Measurements from ENCODE around the gene NPC1L1.

Gene NPC1L1

GRCh38 chr7:44488955-44489354, 52.2 kb downstream of the NPC1L1 start:
- DNase-seq (ENCODE audit: insufficient read length, low spot score) (no peak), FAIRE-seq (no peak)
- TF ChIP-seq, protein P1, sequence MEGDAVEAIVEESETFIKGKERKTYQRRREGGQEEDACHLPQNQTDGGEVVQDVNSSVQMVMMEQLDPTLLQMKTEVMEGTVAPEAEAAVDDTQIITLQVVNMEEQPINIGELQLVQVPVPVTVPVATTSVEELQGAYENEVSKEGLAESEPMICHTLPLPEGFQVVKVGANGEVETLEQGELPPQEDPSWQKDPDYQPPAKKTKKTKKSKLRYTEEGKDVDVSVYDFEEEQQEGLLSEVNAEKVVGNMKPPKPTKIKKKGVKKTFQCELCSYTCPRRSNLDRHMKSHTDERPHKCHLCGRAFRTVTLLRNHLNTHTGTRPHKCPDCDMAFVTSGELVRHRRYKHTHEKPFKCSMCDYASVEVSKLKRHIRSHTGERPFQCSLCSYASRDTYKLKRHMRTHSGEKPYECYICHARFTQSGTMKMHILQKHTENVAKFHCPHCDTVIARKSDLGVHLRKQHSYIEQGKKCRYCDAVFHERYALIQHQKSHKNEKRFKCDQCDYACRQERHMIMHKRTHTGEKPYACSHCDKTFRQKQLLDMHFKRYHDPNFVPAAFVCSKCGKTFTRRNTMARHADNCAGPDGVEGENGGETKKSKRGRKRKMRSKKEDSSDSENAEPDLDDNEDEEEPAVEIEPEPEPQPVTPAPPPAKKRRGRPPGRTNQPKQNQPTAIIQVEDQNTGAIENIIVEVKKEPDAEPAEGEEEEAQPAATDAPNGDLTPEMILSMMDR (IDR thresholded peaks at IDR 0.05; ENCODE audit: insufficient read depth, missing control alignments) = no peak

DNA sequence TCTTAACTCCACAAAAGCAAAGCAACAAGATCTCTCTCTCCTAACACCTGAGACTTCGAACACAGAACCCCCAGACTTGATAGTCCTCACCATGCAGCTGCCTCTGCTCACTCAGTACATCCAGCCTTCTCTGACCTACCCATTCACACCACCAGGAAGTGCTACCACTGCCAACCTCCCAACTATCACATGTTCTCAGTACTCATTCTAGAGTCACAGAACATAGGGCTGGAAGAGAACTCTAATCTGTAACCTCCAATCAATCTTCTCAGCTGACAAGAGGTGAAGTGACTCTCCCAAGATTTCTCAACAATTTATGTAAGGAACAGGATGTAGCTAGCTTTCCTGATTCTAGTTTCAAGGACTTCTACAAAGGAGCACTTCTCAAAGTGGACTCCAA, 54.4 kb downstream of the NPC1L1 start:
- TF ChIP-seq, protein P1 (IDR thresholded peaks at IDR 0.05; ENCODE audit: insufficient read depth, missing control alignments) = no peak
- FAIRE-seq (no peak), DNase-seq (ENCODE audit: insufficient read length, low spot score) (no peak)

- FAIRE-seq = no peak
- DNase-seq (ENCODE audit: insufficient read length, low spot score) = no peak
- TF ChIP-seq, protein P1 (IDR thresholded peaks at IDR 0.05; ENCODE audit: insufficient read depth, missing control alignments) = no peak
Observed at GRCh38 chr7:44486001-44486400, 55.1 kb downstream of the NPC1L1 start.

DNA sequence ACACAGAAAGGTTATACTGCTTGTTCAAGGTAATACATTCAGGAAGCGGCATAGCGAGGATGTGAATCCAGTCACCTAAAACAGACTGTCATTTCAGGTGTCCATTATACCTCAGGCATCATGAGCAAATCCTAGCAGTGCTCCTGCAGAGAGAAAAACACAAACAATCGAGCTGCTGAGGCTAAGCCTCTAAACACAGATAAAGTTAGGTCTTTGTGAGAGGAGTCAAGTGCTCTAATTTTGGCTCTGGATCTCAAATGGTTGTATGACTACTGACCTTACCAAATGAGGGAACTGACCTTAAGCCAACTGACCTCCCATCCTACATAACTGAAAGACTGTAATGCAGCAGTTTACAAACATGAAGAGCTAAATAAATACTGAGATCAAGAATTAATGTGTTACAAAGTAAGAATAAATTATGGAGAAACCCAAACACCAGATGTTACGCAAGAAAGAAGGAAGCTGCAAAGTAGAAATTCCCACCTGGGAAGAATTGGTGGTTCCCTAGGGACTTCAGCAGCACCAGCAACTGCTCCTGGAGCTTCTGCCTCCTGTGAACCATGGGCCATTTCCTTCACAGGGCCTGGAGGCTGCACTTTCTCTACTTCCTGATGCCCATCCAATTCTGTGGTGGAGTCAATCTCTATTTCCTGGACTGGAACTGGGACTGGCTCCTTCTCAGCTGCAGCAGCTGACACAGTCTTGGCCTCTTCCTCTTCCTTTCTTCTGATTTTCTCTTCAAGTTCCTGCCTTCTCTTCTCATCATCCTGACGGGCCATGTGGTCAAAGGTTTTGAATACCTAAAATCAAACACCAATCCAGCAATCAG, 56.4 kb downstream of the NPC1L1 start:
- no peak for DNase-seq (ENCODE audit: insufficient read length, low spot score)
- TF ChIP-seq, protein P1 (IDR thresholded peaks at IDR 0.05; ENCODE audit: insufficient read depth, missing control alignments) = no peak
- FAIRE-seq = no peak

DNA sequence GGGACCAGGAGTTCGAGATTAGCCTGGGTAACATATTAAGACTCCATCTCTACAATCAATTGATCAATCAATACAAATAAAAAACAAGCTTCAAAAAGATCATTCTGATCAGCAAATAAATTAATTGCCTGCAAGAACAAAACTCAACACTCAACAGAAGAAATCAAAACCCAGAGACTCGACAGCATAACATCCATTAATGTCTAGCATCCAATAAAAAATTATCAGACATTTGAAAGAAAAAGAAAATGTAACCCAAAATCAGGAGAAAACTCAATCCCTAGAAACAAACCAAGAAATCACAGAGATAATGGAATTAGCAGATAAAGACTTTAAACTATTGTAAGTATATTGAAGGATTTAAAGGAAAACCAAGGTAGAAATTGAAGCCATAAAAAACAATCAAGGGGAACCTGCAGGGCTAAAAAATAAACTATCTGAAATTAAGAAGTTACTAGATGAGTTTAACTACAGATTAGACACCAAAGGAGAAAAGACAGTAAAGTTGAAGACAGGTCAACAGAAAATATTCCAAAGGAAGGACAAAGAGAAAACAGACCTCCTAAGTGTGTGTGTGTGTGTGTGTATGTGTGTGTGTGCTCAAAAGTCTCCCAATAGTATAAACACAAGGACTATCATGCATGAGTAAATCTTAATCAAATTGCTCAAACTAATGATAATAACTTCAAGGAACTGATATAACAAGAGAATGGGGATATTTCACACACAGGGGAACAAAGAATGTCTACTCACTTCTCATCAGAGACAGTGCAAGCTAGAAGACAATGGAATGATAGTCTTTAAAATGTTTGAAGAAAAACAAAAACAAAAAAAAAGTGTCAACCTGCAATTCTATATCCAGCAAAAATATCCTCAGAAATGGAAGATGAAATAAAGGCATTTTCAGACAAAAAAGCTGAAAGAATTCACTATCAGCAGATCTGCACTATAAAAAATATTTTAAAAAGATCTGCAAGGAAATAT, 58.3 kb downstream of the NPC1L1 start:
- DNase-seq (ENCODE audit: insufficient read length, low spot score) (no peak), FAIRE-seq (no peak)
- TF ChIP-seq, protein P1 (IDR thresholded peaks at IDR 0.05; ENCODE audit: insufficient read depth, missing control alignments) = no peak

- DNase-seq (ENCODE audit: insufficient read length, low spot score) = no peak
- no peak for FAIRE-seq
- TF ChIP-seq, protein P1 (IDR thresholded peaks at IDR 0.05; ENCODE audit: insufficient read depth, missing control alignments) = no peak
Observed at GRCh38 chr7:44477938-44478337, 63.2 kb downstream of the NPC1L1 start.
